WTC11 (cell line): ENCODE measurements around the gene UGT2A1. TPM values are rescaled to one million over a fixed set of nuclear protein-coding genes. Genes with fewer than 3 reads are reported as not detected.
A peak's percentile ranks its signal among the peaks of the same experiment; 100 is the strongest.

Experiments used
- ATAC-seq: fragments of 200-7000 bp; cut with Tn5 transposase; 2 replicates; pipeline ENCODE4 v1.10.0; 2021; ENCODE audit warnings: mild to moderate bottlenecking, moderate library complexity
- CTCF ChIA-PET: fragments of 300-600 bp; sonication (Branson Sonifier 250); formaldehyde crosslinking; loops from one replicate; lab custom pipeline; 2021; ENCODE audit warnings: antibody characterized with exemption; lab: Charles Lee
- POLR2A ChIA-PET: fragments of 350-600 bp; sonication (Branson Sonifier 250); formaldehyde crosslinking; loops from one replicate; lab custom pipeline; 2021; ENCODE audit warnings: antibody characterized with exemption; lab: Charles Lee
- DNase-seq: peaks from one replicate; pipeline ENCODE4 v3.0.0; 2021; ENCODE audit warnings: low spot score
- H3K27ac Mint-ChIP-seq: 2 replicates; pipeline ENCODE4 v1.8.0; 2021; ENCODE audit warnings: mixed read lengths
- H3K27me3 Mint-ChIP-seq: 2 replicates; pipeline ENCODE4 v1.8.0; 2021; ENCODE audit warnings: low read depth, mild to moderate bottlenecking, moderate library complexity, mixed read lengths
- H3K36me3 Mint-ChIP-seq: 2 replicates; pipeline ENCODE4 v1.8.0; 2021; ENCODE audit warnings: mixed read lengths
- H3K4me1 Mint-ChIP-seq: 2 replicates; pipeline ENCODE4 v1.8.0; 2022; ENCODE audit warnings: mixed read lengths
- H3K4me3 Mint-ChIP-seq: 2 replicates; pipeline ENCODE4 v1.8.0; 2021; ENCODE audit warnings: mild to moderate bottlenecking, moderate library complexity, mixed read lengths
- H3K9me3 Mint-ChIP-seq: 2 replicates; pipeline ENCODE4 v1.8.0; 2021; ENCODE audit warnings: mixed read lengths
- CREB1 ChIP-seq: sonication (generic); formaldehyde crosslinking; IDR thresholded peaks from 2 replicates; pipeline ENCODE4 v1.8.0; 2023; ENCODE audit warnings: mild to moderate bottlenecking, missing genetic modification reagents
- ELF4 ChIP-seq: sonication (generic); formaldehyde crosslinking; IDR thresholded peaks from 2 replicates; pipeline ENCODE4 v1.8.1; 2022; ENCODE audit warnings: low read depth, mild to moderate bottlenecking, moderate library complexity, missing genetic modification reagents
- GTF2I ChIP-seq: fragments of 250-450 bp; sonication (Bioruptor Pico); conservative IDR thresholded peaks from 2 replicates; pipeline ENCODE4 v1.4.0; 2021; ENCODE audit warnings: mild to moderate bottlenecking
- HMGA2 ChIP-seq: fragments of 250-450 bp; sonication (Bioruptor Pico); IDR thresholded peaks from 2 replicates; pipeline ENCODE4 v1.4.0; 2021; ENCODE audit warnings: mild to moderate bottlenecking, moderate library complexity
- NFE2L1 ChIP-seq: sonication (generic); formaldehyde crosslinking; IDR thresholded peaks from 2 replicates; pipeline ENCODE4 v1.8.1; 2023; ENCODE audit warnings: missing genetic modification reagents
- SMAD4 ChIP-seq: sonication (generic); formaldehyde crosslinking; IDR thresholded peaks from 2 replicates; pipeline ENCODE4 v1.8.0; 2022; ENCODE audit warnings: mild to moderate bottlenecking, missing genetic modification reagents
- TCF7 ChIP-seq: sonication (generic); formaldehyde crosslinking; IDR thresholded peaks from 2 replicates; pipeline ENCODE4 v1.8.0; 2022; ENCODE audit warnings: mild to moderate bottlenecking, low read depth, missing genetic modification reagents, moderate library complexity
- TEAD4 ChIP-seq: sonication (generic); formaldehyde crosslinking; IDR thresholded peaks from 2 replicates; pipeline ENCODE4 v1.8.0; 2022; ENCODE audit warnings: mild to moderate bottlenecking, missing genetic modification reagents
- ZBTB21 ChIP-seq: sonication (generic); formaldehyde crosslinking; IDR thresholded peaks from 2 replicates; pipeline ENCODE4 v1.8.1; 2023; ENCODE audit warnings: mild to moderate bottlenecking, missing genetic modification reagents, borderline replicate concordance
- total RNA-seq: library from RNA; stranded (reverse); gene quantifications from 3 replicates; pipeline ENCODE4 v1.2.3, GENCODE V29; 2021
- TF ChIP-seq, protein P1 (sequence below): fragments of 200-600 bp; IDR thresholded peaks from 2 replicates; pipeline ENCODE4 v1.8.0; 2022; ENCODE audit warnings: antibody characterized with exemption
- TF ChIP-seq, protein P2 (sequence below): sonication (generic); formaldehyde crosslinking; IDR thresholded peaks from 2 replicates; pipeline ENCODE4 v1.8.1; 2022; ENCODE audit warnings: low read depth, mild to moderate bottlenecking, moderate library complexity, missing genetic modification reagents, borderline replicate concordance
- TF ChIP-seq, protein P3 (sequence below): fragments of 250-450 bp; sonication (Bioruptor Pico); conservative IDR thresholded peaks from 2 replicates; pipeline ENCODE4 v1.9.0; 2021; ENCODE audit warnings: mild to moderate bottlenecking
- TF ChIP-seq, protein P4 (sequence below): fragments of 250-450 bp; sonication (Bioruptor Pico); IDR thresholded peaks from 2 replicates; pipeline ENCODE4 v1.8.0; 2021; ENCODE audit warnings: mild to moderate bottlenecking
- TF ChIP-seq, protein P5 (sequence below): fragments of 250-450 bp; sonication (Bioruptor Pico); IDR thresholded peaks from 2 replicates; pipeline ENCODE4 v1.9.0; 2021; ENCODE audit warnings: mild to moderate bottlenecking, borderline replicate concordance
- TF ChIP-seq, protein P6 (sequence below): fragments of 250-450 bp; sonication (Bioruptor Pico); IDR thresholded peaks from 2 replicates; pipeline ENCODE4 v2.1.2; 2022; ENCODE audit warnings: mild to moderate bottlenecking, moderate library complexity

UGT2A1 gene
- total RNA-seq, 1 experiment from 2014 or later, result 0.81 TPM

DNA sequence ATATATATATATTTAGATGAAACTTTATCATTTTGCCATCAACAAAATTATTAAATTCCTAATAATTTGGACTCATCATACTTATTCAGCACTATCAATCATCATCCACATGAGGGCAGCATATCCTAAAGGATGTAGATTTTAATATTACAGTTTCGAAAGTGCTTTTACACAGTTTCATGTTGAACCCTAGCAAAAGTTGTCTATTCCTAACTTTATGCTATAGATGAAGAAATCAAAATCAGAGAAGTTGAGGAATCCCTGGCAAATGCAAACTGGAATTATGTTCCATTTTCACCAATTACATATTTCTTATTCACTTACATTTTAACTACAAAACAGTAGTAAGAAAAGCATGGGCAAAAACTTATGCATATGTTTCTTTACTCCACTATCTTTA, 36.6 kb upstream of the UGT2A1 start:
- 0 out of 2 replicates have a peak, but pooled peaks cover under 1% of the 10 kb centered on the region for H3K36me3 Mint-ChIP-seq
- no peaks in the 10 kb centered on the region for H3K27me3 Mint-ChIP-seq
- CTCF ChIA-PET, result interaction anchor here (0.9 kb wide), 1 partner anchor 191 kb away, joined by 8 read pairs; no protein-coding TSS in a partner anchor
- DNase-seq (no peak), ATAC-seq (no peak)
- TF ChIP-seq CREB1 (CRISPR knock-in tag) (no peak), GTF2I (CRISPR knock-in tag) (no peak), ZBTB21 (no peak)
- TF ChIP-seq, protein P1, sequence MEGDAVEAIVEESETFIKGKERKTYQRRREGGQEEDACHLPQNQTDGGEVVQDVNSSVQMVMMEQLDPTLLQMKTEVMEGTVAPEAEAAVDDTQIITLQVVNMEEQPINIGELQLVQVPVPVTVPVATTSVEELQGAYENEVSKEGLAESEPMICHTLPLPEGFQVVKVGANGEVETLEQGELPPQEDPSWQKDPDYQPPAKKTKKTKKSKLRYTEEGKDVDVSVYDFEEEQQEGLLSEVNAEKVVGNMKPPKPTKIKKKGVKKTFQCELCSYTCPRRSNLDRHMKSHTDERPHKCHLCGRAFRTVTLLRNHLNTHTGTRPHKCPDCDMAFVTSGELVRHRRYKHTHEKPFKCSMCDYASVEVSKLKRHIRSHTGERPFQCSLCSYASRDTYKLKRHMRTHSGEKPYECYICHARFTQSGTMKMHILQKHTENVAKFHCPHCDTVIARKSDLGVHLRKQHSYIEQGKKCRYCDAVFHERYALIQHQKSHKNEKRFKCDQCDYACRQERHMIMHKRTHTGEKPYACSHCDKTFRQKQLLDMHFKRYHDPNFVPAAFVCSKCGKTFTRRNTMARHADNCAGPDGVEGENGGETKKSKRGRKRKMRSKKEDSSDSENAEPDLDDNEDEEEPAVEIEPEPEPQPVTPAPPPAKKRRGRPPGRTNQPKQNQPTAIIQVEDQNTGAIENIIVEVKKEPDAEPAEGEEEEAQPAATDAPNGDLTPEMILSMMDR, result peak; percentile 34; the same call in 1 of the 2 replicates
- TF ChIP-seq, protein P2, sequence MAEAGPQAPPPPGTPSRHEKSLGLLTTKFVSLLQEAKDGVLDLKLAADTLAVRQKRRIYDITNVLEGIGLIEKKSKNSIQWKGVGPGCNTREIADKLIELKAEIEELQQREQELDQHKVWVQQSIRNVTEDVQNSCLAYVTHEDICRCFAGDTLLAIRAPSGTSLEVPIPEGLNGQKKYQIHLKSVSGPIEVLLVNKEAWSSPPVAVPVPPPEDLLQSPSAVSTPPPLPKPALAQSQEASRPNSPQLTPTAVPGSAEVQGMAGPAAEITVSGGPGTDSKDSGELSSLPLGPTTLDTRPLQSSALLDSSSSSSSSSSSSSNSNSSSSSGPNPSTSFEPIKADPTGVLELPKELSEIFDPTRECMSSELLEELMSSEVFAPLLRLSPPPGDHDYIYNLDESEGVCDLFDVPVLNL (CRISPR knock-in tag), result no peak
- H3K27ac Mint-ChIP-seq, result no peak overlapping the region
- POLR2A ChIA-PET, result no interaction called here
- H3K4me1 Mint-ChIP-seq, result no peaks in the 10 kb centered on the region
- H3K4me3 Mint-ChIP-seq, result no peak overlapping the region
- H3K9me3 Mint-ChIP-seq, result peaks cover 5% of the 10 kb centered on the region

DNA sequence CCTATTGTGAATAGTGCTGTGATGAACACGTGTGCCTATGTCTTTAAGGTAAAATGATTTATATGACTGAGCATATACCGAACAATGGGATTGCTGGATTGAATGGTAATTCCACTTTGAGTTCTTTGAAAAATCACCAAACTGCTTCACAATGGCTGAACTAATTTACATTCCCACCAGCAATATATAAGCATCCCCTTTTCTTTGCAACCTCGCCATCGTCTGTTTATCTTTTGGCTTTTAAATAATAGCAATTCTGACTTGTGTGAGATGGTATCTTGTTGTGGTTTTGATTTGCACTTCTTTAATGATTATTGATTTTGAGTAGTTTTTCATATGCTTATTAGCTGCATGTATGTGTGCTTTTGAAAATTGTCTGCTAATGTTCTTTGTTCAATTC, 31.8 kb upstream of the UGT2A1 start:
- no peaks in the 10 kb centered on the region for H3K27me3 Mint-ChIP-seq
- no peaks in the 10 kb centered on the region for H3K4me1 Mint-ChIP-seq
- TF ChIP-seq, protein P3, sequence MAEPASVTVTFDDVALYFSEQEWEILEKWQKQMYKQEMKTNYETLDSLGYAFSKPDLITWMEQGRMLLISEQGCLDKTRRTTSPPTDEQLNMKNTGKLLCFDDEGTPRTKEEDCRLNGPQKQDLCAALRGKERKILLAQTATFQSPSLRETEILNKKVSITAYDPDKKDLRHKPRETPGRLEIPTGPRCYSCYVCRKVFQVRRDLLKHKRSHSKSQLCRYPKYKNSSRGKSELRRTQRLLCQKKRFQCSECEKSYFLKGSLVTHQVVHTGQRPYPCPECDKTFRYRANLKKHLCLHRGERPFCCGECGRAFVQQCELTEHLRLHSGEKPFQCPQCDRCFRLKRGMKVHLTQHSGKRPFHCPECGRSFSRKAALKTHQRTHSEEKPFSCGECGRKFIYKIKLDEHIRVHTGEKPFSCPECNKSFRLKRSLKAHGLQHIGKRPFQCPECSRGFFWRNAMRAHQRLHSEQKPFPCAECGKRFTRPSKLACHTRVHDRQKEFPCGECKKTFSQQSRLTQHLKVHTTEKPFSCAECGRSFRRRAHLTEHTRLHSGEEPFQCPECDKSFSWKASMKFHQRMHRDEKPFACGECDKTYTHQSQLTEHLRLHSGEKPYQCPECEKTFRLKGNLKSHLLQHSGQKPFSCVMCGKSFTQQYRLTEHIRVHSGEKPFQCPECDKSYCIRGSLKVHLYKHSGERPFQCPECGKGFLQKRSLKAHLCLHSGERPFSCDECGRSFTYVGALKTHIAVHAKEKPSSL (CRISPR knock-in tag), result no peak
- TF ChIP-seq, protein P4, sequence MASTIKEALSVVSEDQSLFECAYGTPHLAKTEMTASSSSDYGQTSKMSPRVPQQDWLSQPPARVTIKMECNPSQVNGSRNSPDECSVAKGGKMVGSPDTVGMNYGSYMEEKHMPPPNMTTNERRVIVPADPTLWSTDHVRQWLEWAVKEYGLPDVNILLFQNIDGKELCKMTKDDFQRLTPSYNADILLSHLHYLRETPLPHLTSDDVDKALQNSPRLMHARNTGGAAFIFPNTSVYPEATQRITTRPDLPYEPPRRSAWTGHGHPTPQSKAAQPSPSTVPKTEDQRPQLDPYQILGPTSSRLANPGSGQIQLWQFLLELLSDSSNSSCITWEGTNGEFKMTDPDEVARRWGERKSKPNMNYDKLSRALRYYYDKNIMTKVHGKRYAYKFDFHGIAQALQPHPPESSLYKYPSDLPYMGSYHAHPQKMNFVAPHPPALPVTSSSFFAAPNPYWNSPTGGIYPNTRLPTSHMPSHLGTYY, result no peak
- TF ChIP-seq ELF4 (CRISPR knock-in tag), result no peak
- TF ChIP-seq, protein P5, sequence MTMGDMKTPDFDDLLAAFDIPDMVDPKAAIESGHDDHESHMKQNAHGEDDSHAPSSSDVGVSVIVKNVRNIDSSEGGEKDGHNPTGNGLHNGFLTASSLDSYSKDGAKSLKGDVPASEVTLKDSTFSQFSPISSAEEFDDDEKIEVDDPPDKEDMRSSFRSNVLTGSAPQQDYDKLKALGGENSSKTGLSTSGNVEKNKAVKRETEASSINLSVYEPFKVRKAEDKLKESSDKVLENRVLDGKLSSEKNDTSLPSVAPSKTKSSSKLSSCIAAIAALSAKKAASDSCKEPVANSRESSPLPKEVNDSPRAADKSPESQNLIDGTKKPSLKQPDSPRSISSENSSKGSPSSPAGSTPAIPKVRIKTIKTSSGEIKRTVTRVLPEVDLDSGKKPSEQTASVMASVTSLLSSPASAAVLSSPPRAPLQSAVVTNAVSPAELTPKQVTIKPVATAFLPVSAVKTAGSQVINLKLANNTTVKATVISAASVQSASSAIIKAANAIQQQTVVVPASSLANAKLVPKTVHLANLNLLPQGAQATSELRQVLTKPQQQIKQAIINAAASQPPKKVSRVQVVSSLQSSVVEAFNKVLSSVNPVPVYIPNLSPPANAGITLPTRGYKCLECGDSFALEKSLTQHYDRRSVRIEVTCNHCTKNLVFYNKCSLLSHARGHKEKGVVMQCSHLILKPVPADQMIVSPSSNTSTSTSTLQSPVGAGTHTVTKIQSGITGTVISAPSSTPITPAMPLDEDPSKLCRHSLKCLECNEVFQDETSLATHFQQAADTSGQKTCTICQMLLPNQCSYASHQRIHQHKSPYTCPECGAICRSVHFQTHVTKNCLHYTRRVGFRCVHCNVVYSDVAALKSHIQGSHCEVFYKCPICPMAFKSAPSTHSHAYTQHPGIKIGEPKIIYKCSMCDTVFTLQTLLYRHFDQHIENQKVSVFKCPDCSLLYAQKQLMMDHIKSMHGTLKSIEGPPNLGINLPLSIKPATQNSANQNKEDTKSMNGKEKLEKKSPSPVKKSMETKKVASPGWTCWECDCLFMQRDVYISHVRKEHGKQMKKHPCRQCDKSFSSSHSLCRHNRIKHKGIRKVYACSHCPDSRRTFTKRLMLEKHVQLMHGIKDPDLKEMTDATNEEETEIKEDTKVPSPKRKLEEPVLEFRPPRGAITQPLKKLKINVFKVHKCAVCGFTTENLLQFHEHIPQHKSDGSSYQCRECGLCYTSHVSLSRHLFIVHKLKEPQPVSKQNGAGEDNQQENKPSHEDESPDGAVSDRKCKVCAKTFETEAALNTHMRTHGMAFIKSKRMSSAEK (CRISPR knock-in tag), result no peak
- no peak for TF ChIP-seq SMAD4 (CRISPR knock-in tag)
- TF ChIP-seq, protein P6, sequence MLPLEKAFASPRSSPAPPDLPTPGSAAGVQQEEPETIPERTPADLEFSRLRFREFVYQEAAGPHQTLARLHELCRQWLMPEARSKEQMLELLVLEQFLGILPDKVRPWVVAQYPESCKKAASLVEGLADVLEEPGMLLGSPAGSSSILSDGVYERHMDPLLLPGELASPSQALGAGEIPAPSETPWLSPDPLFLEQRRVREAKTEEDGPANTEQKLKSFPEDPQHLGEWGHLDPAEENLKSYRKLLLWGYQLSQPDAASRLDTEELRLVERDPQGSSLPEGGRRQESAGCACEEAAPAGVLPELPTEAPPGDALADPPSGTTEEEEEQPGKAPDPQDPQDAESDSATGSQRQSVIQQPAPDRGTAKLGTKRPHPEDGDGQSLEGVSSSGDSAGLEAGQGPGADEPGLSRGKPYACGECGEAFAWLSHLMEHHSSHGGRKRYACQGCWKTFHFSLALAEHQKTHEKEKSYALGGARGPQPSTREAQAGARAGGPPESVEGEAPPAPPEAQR, result no peak
- TF ChIP-seq TCF7 (CRISPR knock-in tag), result no peak
- TF ChIP-seq TEAD4, result no peak
- no peak for TF ChIP-seq HMGA2 (CRISPR knock-in tag)
- TF ChIP-seq NFE2L1 (CRISPR knock-in tag), result no peak
- ChIA-PET CTCF (interaction anchor here (0.6 kb wide), 1 partner anchor 875 kb away, joined by 3 read pairs; no protein-coding TSS in a partner anchor), POLR2A (no interaction called here)
- H3K36me3 Mint-ChIP-seq, result no peaks in the 10 kb centered on the region
- DNase-seq (no peak), ATAC-seq (no peak)
- H3K4me3 Mint-ChIP-seq, result no peak overlapping the region
- H3K9me3 Mint-ChIP-seq, result no peaks in the 10 kb centered on the region
- H3K27ac Mint-ChIP-seq, result no peak overlapping the region
